Tibial artery (tissue), 4 donors: Measurements from ENCODE around the gene ERMN.

Experiments
- DNase-seq, 2 donors: peaks; one replicate each; pipeline ENCODE4 v3.0.0-alpha.2; 2019
- H3K27ac ChIP-seq, 2 donors: fragments of 200-600 bp; sonication (generic) in 1 of 2; 1 replicate in 1 of 2; 2 replicates in 1 of 2; pipeline ENCODE4 v1.5.1; 2018 to 2019; ENCODE audit warnings: mild to moderate bottlenecking in 1 of 2
- H3K27me3 ChIP-seq, 2 donors: fragments of 200-600 bp; sonication (generic) in 1 of 2; one replicate each; pipeline versions ENCODE4 v1.5.1 to v1.6.0; 2016 to 2019
- H3K36me3 ChIP-seq, 3 donors: fragments of 200-600 bp; sonication (generic) in 2 of 3; one replicate each; pipeline ENCODE4 v1.5.1; 2016 to 2019; ENCODE audit warnings: mild to moderate bottlenecking in 2 of 3
- H3K4me1 ChIP-seq, 4 donors: fragments of 200-600 bp; sonication (generic) in 2 of 4; 1 replicate in 3 of 4; 2 replicates in 1 of 4; pipeline ENCODE4 v1.5.1; 2016 to 2019
- H3K4me3 ChIP-seq, 2 donors: fragments of 200-600 bp; sonication (generic) in 1 of 2; 1 replicate in 1 of 2; 2 replicates in 1 of 2; pipeline ENCODE4 v1.5.1; 2018 to 2019; ENCODE audit warnings: mild to moderate bottlenecking in 2 of 2
- H3K9me3 ChIP-seq, 3 donors: fragments of 200-600 bp; sonication (generic) in 1 of 3; one replicate each; pipeline ENCODE4 v1.5.1; 2016 to 2019
- CTCF ChIP-seq, 2 experiments: fragments of 200-600 bp in 1 of 2; fragments of 450-650 bp in 1 of 2; IDR thresholded peaks; one replicate each; pipeline ENCODE4 v1.5.1; 2017 to 2019; ENCODE audit warnings: antibody characterized with exemption in 2 of 2, mild to moderate bottlenecking in 1 of 2, moderate library complexity in 1 of 2
- intact Hi-C: fragments of 100-400 bp; cut with DNase I; formaldehyde crosslinking; loops from one replicate; pipeline ENCODE4 v1.15.0; 2023; ENCODE audit warnings: low total_unique reads

The ERMN gene

GRCh38 chr2:157336137-157337010, 10.8 kb upstream of the ERMN start:
- DNase-seq = peak in 1 of 2 donors; percentile 23
- H3K27ac ChIP-seq = no peak overlapping the region
- no peaks in the 10 kb centered on the region for H3K27me3 ChIP-seq
- intact Hi-C loops = loop anchor here (10.0 kb wide), 1 partner anchor 158 kb away; no protein-coding TSS in a partner anchor
- H3K36me3 ChIP-seq = no peaks in the 10 kb centered on the region
- TF ChIP-seq CTCF (IDR thresholded peaks at IDR 0.05) = peak; percentile 40 to 52
- peaks cover 0 to 8% (median 0%) of the 10 kb centered on the region in 4 donors for H3K4me1 ChIP-seq
- no peaks in the 10 kb centered on the region for H3K9me3 ChIP-seq
- no peak overlapping the region for H3K4me3 ChIP-seq

- intact Hi-C loops = loop anchor here (10.0 kb wide), 1 partner anchor 160 kb away; no protein-coding TSS in a partner anchor
- Histone ChIP-seq H3K9me3 (no peaks in the 10 kb centered on the region), H3K4me1 (peaks cover 0 to 4% (median 0%) of the 10 kb centered on the region in 4 donors), H3K27ac (no peak overlapping the region), H3K36me3 (no peaks in the 10 kb centered on the region), H3K27me3 (no peaks in the 10 kb centered on the region), H3K4me3 (no peak overlapping the region)
- no peak for DNase-seq
- no peak for TF ChIP-seq CTCF (IDR thresholded peaks at IDR 0.05)
Measured at GRCh38 chr2:157334797-157335196, 9.2 kb upstream of the ERMN start.

GRCh38 chr2:157334335-157334734, 8.7 kb upstream of the ERMN start:
- Histone ChIP-seq H3K27ac (no peak overlapping the region), H3K36me3 (no peaks in the 10 kb centered on the region), H3K9me3 (no peaks in the 10 kb centered on the region), H3K27me3 (no peaks in the 10 kb centered on the region), H3K4me3 (no peak overlapping the region), H3K4me1 (peaks cover 0 to 5% (median 0%) of the 10 kb centered on the region in 4 donors)
- no peak for DNase-seq
- intact Hi-C loops = loop anchor here (10.0 kb wide), 1 partner anchor 160 kb away; no protein-coding TSS in a partner anchor
- no peak for TF ChIP-seq CTCF (IDR thresholded peaks at IDR 0.05)

- Histone ChIP-seq H3K4me3 (no peak overlapping the region), H3K4me1 (peaks cover 0 to 12% (median 0%) of the 10 kb centered on the region in 4 donors)
- intact Hi-C loops = loop anchor here (10.0 kb wide), 1 partner anchor 161 kb away; no protein-coding TSS in a partner anchor
Measured at GRCh38 chr2:157333304-157334047, 7.9 kb upstream of the ERMN start.

More at GRCh38 chr2:157333304-157334047, 7.9 kb upstream of the ERMN start:
- Histone ChIP-seq H3K36me3 (no peaks in the 10 kb centered on the region), H3K27me3 (no peaks in the 10 kb centered on the region), H3K27ac (no peak overlapping the region), H3K9me3 (no peaks in the 10 kb centered on the region)
- no peak for DNase-seq
- no peak for TF ChIP-seq CTCF (IDR thresholded peaks at IDR 0.05)
